Fibroblast of mammary gland (primary cell): ENCODE data around the gene IL17C.

Experiments used
- DNase-seq: peaks from one replicate; pipeline ENCODE4 v3.0.0-alpha.2; 2010; ENCODE audit warnings: low read depth
- H3K4me3 ChIP-seq: 2 replicates; pipeline ENCODE4 v1.5.1; 2011; ENCODE audit warnings: low read depth, mild to moderate bottlenecking, low read length, moderate library complexity; ENCODE audit not compliant: control insufficient read depth
- TF ChIP-seq, protein P1 (sequence below): conservative IDR thresholded peaks from 2 replicates; pipeline ENCODE4 v1.5.1; 2011; ENCODE audit warnings: low read depth, low read length, inconsistent platforms; ENCODE audit not compliant: control insufficient read depth, insufficient read depth

Gene IL17C

DNA sequence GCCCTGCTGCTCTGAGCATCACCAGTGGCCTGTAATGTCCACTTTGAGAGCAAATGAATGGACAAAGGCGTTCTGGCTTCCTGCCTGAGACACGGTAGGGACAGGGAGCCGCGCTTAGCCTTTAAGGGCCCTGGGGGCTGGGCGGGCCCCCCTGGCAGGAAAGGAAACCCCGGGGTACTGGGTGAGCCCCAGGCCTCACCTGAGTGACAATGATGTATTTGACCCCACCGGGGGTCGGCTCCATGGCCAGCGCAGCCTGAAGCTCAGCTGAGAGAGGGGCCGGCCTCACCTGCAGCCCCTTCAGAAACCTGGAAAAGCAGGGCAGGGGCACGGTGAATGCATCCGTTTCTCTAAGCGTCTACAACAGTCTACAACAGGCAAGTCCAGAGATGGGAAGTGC is 14.7 kb downstream of the IL17C start:
- DNase-seq, result no peak
- TF ChIP-seq, protein P1, sequence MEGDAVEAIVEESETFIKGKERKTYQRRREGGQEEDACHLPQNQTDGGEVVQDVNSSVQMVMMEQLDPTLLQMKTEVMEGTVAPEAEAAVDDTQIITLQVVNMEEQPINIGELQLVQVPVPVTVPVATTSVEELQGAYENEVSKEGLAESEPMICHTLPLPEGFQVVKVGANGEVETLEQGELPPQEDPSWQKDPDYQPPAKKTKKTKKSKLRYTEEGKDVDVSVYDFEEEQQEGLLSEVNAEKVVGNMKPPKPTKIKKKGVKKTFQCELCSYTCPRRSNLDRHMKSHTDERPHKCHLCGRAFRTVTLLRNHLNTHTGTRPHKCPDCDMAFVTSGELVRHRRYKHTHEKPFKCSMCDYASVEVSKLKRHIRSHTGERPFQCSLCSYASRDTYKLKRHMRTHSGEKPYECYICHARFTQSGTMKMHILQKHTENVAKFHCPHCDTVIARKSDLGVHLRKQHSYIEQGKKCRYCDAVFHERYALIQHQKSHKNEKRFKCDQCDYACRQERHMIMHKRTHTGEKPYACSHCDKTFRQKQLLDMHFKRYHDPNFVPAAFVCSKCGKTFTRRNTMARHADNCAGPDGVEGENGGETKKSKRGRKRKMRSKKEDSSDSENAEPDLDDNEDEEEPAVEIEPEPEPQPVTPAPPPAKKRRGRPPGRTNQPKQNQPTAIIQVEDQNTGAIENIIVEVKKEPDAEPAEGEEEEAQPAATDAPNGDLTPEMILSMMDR, result no peak
- H3K4me3 ChIP-seq, result no peak overlapping the region

DNA sequence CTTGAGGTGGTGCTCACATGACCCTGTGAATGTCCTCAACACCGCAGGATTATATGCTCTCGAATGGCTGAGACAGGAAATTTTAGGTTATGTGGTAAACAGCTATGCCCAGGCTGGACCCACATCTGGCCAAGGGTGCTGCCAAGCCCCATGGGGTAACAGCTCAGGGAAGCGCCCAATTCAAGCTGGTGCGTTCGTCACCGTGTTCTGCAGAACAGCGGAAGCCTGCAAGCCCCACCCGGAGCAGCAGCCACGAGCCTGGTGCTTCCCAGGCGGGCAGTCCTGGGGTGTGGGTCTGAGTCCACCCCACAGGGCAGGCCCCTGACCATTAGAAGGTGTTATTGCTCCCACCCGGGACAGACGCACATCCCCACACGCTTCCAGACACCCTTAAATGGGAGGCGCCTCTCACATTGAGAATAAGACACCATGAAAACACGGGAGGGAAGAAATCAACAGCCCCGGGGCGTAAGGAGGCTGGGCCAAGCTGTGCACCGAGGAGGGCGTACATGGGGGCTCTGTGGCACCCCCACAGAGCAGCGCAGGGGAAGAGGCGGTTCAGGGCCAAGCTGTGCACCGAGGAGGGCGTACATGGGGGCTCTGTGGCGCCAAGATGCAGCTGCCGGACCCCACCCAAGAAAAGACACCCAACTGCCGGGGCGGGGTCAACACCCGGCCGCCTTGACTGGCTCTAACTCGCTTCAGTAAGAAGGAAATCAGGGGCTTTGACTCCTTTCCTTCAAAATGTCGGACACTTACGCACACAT is 15.4 kb downstream of the IL17C start:
- no peak for DNase-seq
- TF ChIP-seq, protein P1, result no peak
- H3K4me3 ChIP-seq, result no peak overlapping the region

DNA sequence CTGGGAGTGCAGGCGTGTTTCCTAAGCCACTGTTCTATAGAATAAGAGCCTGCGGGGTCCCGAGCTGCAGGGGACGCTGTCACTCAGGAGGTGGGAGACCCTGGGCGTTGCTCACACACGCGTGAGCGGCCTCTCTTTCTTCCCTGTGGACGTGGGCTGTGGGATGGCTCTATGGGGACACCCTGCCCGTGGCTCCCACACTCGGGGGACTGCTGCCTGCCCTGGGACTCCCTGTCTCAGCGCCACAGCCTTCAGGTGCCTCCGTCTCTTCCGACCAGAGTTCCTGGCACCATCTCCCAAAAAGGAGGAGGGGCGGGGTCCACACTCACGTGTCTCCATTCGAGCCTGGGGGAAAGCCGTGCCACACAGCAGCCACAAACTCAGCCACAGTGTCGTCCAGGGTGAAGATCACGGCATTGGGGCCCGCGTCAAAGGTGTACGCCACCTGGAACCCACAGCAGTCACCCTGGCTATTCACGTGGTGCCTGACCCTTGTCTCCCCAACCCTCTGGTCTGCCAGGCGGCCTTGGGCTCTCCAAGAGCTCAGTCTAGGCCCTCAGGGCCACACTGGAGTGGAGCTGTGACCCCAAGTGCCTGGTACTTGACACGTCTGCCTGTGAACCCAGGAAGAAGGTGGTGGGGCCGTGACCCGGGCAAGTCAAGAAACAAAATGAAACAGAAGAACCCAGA is 16.1 kb downstream of the IL17C start:
- DNase-seq, result no peak
- H3K4me3 ChIP-seq, result no peak overlapping the region
- TF ChIP-seq, protein P1, result no peak

DNA sequence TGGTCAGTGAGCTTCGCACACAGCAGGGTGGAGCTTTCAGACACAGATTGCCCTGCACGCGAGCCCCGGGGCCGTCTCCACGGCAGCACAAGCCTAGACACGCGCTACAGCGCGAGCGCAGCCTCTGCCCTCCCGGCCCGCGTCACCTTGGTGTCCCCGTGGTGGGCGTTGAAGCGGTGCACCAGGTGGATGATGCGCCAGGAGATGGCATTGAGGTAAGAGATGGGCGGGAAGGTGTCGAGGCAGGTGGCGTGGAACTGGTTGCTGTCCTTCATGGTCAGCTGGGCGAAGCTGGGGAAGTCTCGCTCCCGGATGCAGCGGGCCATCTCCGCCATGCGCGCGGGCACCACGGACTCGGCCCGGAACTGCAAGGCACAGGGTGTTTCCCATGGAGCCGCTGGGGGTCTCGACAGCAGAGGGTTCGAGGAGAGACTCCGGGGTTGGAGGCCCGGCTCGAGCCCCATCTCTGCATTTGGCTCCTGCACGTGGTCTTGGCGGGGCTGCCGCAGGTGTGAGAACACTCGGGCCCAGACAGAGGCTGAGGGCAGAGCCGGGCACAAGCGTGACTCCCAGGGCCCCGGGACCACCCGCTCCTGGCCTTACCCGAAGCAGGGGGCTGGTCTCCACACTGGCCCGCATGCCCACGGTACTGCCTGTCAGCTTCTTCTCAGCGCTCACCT is 16.8 kb downstream of the IL17C start:
- TF ChIP-seq, protein P1, result no peak
- DNase-seq, result no peak
- H3K4me3 ChIP-seq, result no peak overlapping the region

DNA sequence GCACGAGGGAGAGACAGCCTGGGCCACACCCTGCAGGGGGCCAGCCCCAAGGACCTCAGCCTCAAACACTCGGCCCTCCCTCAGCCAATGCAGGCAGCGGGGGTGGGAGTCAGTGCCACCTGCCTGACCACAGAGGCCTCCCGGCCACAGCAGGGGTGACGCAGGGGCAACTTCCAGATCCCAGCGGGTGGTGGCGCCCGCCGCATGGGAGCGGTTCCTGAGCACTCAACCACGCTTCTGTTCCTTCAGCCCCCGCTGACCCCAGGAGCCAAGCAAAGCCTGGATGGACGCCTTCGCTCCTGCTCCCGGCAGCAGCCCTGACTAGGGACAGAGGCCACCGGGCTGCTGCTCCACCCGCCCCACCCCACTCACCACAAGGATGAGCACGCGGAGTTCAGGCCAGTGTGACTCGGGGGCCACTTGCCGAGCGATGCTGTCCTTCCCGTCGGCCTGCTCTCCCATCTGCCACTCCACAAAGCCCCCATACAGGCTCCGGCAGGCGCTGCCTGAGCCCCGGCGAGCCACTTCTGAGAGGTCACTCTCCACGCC is 17.4 kb downstream of the IL17C start:
- TF ChIP-seq, protein P1, result no peak
- no peak for DNase-seq
- no peak overlapping the region for H3K4me3 ChIP-seq

DNA sequence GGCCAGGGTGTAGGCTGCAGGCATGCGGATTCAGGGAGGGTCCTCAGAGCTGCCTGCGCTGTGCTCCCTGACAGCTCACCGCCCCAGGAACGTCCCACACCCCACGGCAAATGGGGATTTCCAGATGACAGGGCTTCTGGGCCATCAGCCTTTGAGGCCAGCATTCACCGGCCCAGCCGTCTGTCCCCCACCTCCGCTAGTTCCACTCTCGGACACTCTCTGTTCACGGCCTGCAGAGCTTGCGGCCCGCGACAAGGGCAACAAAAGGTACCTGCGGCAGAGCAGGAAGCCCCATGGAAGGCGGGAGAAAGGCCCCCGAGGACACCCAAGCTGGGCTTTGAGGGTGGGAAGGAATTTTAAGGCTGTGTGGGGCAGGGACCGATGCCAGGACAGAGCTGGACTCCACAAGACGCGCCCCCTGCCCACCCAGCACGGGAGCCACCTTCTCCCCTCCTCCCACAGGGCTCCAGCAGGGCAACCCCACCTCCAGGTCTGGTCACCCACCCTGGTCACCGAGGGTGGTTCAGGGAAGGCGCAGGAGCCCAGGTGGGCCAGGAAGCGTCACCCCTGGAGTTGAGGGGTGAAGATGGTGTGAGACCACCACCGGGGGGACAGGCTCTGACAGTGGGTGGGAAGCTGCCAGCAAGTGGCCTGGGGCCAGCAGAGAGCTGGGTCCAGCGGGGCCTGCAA is 18.1 kb downstream of the IL17C start:
- H3K4me3 ChIP-seq, result no peak overlapping the region
- no peak for DNase-seq

More for the DNA sequence above, 18.1 kb downstream of the IL17C start:
- TF ChIP-seq, protein P1, result no peak
